GM21619 (cell line): Measurements from ENCODE around the gene ADAMTS9.

ENCODE experiments used
- ATAC-seq: cut with Tn5 transposase; IDR thresholded peaks from one replicate; pipeline ENCODE4 v1.9.1; 2021; ENCODE audit not compliant: unreplicated experiment

The ADAMTS9 gene

DNA sequence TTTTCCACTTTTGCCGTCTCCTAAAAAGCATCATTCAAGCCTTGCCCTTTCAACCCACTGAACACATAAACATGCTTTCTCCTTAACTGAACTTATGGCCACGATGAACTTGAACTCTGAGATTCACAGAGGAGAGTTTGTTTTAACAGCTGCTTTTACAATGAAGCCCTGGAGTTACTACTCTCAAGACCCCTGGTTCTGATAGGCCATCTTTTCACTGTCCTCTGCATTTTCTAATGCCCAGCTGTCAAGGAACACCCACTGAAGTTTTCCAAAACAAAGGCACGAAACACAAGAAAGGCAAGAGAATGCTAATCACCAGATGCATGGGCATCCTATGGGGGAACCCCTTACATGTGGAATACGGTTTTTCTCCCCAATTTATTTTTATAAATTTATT is 100.8 kb downstream of the ADAMTS9 start:
- no peak for ATAC-seq

DNA sequence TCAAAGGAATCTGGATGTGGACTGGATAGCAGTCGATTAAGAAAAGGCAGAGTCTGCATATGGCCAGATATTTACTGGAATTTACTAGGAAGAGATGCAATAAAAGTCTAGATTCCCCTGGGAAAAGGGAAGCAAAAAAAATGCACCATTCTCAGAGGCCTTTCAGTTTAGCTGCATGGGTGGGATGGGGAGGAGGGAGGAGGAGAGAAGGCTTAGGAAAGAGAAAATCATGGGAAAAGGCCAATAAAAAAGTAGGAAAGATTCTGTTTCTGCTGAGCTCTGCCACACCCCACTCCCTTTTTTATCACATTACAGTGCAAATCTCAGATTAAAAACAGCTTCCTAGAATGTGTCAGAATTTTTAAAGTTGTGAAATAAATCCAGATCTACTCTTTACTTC is 103.6 kb downstream of the ADAMTS9 start:
- ATAC-seq, result no peak

DNA sequence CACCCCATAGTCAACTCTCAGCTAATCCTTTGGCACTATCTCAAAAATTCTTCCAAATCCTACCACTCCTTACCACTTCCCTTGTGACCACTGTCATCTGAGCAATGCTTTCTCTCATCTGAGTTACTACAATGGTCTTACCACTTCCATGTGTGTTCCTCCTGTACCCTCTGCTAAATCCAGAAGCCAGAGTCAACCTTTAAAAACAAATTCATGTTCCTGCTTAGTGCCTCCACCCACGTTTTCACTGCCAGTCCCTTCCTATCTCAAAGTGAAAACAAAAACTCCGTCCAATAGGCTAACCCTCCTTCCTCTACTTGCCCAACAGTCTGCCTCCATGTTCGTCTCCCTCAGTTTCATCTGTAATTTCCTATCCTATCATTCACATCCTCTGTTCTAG is 109.0 kb downstream of the ADAMTS9 start:
- no peak for ATAC-seq

DNA sequence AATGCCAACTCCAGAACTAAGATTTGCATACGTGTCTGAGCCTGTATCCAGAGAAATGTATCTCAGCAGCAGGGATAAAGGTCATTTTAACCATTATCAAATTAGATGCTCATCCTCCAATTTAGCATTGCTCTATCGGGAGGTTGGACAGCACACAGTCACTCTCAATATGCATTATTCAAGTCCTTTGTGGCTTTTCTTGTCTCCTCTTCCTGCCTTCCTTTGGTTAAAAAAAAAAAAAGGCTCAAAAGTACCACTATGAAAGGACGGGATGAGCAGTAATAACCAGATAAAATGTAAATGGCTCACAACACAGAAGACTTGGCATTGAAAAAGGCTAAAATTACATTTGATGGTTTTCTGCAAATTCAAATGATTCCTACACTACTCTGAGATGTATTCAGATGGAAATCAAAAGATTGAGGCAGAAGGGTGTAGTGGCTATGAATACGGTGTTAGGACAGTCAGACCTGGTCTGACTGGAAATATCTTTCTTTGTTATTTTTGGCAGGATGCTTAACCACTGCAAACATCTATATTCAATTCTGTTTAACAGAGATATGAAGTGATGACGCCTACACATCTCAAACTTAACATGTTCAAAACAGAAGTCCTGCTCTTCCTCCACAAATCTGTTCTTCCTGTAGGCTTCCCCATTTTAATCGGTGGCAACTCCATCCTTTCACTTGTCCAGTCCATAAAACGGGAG is 109.6 kb downstream of the ADAMTS9 start:
- no peak for ATAC-seq

DNA sequence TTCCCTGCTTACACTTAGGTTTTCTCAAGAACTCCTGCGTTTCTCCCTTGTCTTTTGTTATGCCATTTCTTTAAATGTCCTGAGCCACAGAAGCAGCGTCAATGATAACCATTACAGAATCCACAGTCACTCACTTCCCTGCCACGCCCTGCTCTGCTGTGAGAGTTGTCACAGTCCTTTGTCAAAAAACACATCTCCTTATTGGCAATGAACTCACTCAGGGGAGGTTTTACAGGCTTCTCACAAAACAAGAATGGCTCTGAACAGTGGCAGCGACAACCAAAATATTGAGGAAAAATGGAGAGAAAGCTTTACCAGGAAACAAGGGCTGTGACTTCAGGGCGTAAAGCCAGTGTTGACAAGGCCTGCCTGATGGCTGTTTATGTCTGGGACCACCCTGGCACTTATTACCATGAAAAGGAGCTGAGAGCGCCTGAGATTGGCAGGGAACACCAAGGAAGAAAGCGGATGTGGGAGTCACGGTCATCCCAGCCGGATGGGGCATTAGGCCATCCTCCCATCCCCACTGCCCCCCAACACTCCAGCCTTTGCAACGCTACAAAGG is 111.5 kb downstream of the ADAMTS9 start:
- ATAC-seq, result no peak

DNA sequence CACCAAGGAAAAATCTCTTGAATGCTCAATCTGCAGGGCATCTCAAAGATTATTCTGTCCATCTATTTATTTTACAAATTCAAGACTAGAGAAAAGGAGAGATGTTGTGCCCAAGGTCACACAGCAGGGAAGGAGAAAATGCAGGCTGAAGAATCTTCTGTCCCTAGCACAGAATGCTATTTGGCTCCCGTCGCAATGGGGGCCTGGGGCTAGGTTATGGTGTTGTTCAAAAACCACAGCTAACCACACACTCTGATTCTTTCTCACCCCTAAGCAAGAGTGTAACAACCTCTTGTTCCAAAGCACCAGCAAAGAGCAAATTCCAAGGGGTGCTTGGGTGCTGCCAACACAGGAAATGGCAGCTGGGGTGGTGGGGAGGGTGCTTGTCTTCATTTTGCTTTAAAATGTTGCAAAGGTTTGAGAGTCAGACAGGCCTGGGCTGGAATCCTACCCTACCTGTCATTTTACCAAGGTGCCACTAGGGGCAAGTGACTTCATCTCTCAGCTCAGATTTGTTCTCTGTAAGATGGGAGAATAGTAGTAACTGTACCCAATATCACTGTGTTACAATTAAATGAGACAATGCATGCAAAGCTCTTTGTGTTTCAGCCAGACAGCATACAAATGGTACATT is 112.5 kb downstream of the ADAMTS9 start:
- ATAC-seq, result peak; percentile 89

DNA sequence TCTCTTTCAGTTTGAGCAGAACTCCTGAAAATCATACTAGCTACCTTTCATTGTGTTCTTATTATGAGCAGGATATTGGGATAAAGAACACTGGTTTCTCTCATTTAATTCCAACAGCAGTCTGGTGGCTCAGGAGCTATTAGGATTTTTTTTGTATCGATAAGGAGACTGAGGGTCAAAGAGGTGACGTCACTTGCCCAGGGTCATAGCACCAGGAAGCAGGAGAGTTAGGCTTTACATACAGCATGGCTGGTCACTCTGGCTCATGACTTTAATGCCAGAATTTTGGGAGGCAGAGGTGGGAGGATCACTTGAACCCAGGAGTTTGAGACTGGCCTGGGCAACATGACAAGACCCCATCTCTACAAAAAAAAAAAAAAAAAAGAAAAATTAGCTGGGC is 113.6 kb downstream of the ADAMTS9 start:
- no peak for ATAC-seq

DNA sequence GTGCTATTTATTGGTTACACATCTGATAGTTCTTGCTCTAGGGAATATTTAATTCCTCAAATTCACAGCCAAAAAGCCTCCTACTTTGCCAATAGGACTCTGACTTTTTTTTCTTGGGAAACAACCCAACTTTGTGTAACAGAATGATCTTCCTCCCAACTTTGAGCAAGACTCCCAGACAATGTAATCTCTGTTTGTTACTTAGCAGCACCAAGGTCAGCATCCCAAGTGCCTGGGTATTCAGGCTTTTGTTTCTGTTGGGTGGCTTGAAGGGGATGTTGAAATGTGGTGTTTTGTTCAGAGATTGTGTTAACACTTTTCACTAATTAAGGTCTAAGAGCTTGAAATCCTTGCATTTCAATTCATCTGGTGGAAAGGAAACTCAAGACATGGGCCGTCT is 115.8 kb downstream of the ADAMTS9 start:
- no peak for ATAC-seq

DNA sequence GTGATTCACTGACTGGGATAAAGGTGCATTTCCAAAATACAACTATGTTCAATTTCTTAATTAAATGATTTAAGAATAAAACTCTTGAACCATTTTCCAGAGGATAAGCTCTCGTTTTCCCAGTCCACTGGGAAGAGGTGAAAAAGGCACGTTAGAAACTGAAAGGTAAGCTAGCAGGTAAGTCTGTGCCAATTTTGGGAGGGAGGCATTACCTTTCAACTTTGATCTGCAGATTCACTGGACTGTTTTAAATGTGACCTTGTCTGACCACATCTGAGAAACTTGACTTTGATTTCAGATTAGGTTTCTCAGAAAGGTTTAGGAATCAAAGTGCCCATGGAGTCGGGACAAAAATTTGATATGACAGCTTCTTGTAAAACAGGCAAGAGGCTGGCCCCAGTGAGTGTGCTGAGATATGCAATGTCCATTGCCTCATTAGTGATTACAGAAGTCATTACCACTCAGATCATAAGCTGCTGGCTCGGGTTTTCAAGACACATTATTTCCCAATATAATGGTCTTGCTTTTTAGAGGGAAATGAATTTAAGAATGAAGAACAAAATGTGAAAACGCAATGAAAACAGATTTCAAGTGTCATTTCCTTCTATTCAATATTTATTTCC is 118.8 kb downstream of the ADAMTS9 start:
- no peak for ATAC-seq

DNA sequence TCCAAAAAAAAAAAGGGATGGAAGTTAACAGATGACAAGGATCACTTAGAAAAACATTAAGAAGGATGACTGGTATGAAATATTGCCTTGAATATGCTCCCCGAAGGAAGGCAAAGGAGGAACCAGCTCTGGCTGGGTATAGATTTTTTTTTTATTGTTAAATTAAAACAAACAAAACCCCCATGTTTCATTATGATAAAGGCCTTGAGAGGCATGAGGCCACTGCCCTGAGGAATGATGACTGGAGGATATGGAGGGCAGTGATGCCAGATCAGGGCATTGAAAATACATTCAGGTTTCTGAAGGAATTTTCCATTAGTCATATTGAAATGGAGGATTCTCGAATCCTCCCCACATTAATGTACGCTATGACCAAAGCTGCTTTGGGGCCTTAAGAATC is 120.9 kb downstream of the ADAMTS9 start:
- ATAC-seq, result no peak

DNA sequence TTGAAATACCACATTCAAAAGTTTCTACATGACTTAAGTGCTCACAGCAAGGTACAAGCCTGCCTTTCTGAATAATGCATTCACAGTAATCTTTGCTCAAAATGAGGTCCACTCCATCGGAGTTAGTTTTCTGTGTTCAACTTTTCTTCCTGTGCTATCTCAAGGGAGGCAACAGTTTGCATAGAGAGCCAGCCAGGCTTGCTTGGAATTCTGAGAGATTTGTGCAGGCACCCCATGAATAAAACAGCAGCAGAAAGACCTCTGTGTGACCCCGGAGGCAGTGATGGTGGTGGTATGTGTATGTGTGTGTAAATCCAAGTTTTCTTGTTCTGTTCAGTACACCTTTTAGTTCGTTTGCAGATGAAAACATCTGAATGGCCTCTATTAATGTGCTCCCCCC is 124.0 kb downstream of the ADAMTS9 start:
- no peak for ATAC-seq

DNA sequence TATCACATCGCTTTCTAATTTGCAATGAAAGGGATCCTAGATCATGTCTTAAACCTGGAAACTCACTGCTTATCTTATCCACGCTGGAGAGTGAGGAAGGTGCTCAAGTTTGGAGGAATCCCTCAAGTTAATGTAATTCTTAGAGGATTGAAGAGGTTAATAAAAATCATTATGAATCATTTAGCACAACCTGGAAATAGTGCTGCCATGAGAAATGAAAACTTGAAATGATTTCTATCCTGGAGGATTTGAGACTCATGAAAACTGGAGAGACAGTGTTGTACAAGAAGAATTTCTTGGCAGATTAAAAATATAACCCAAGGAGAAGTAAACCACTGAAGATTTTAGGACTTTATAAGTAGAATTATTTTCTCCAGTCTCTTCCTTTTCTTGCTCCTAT is 125.9 kb downstream of the ADAMTS9 start:
- no peak for ATAC-seq

DNA sequence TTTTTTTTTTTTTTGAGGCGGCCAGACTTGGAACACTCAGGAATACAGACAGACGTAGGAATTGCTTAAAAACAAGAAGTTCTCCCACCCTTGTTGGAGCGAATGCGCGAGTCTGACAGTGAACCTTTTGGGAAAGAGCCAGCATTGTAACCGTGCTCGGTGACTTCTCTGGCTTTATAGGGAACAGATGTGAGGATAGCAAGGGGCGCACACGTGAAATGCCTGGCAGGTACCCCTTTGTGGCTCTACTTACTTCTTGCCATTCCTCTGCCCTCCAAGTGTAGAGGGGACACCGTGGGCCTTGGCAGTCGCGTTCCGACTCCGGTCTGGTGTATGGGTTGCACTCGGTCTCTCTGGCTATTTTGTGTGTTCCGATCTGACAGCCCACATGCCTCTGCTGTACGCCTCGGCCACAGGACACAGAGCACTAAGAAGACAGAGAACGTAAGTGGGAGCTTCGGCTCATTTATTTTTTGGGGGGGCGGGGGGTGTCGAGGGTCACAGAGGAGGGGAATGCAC is 126.4 kb downstream of the ADAMTS9 start:
- no peak for ATAC-seq

DNA sequence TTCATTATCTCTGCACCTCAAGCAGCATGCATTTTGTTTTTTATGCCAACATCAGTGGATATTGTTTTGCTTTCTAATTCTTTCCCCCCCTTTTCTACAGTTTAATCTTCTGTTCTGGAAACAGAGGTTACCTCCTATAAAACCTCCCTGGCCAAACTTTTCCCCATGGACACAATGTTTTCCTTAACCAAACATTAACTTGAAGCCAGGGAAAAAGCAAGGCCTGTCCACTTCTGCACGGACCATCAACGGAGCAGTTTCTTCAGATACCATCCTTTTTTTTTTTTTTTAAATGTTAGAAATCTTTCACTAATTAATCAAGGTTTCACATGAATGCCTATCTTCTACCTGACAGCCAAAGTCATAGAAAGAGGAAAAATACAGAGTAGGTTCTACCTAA is 127.0 kb downstream of the ADAMTS9 start:
- no peak for ATAC-seq

DNA sequence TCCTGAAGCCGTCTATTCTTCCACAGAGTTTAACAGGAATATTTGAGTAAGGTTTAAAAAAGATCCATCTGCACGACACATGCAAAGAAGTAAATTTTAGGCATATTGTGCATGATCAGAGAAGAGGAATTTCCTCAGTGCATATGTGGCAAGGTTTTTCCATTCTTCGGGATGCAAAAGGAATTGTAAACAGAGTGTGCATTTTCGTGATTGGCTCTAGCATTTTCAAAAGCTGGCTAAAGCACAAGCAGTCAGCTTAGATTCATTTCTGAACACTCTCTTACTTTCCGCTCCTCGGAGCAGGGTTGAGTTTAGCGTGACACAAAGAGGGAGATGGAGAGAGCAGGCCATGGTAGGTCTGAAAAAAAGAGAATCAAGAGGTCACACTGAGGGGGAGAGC is 128.2 kb downstream of the ADAMTS9 start:
- no peak for ATAC-seq

DNA sequence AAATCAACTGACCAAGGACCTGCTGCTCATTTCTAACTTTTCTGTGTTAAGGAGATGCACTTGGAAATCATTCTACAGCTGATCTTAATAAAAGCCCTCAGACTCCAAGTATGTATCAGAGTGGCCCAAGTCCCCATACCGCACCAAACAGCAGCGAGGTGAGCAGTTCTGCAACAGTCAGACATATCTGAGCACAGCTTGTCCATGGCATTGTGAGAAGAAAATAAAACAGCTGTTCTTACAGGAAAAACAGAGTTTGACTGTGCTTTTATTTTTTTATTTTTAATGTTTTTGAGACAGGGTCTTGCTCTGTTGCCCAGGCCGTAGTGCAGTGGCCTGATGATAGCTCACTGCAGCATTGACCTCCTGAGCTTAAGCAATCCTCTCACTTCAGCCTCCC is 131.8 kb downstream of the ADAMTS9 start:
- ATAC-seq, result no peak

DNA sequence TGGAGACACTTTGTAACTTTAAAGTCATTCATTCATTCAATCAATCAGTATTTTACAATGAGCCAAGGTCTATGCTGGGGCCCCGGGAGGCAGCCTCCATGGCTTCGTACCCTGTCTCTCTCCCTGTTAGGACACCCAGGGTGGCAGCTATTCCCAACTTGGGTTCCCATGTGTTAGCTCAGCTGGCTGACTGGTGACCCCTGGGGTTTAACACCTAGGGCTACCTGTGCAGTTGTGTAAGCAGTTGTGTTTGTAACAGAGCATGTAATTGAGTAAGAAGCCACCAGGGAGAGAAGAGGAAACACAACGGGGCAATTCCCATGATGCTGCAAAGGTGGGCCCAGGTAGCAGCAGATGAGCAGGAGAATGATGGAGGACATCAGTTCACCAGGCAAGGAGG is 132.4 kb downstream of the ADAMTS9 start:
- ATAC-seq, result no peak

DNA sequence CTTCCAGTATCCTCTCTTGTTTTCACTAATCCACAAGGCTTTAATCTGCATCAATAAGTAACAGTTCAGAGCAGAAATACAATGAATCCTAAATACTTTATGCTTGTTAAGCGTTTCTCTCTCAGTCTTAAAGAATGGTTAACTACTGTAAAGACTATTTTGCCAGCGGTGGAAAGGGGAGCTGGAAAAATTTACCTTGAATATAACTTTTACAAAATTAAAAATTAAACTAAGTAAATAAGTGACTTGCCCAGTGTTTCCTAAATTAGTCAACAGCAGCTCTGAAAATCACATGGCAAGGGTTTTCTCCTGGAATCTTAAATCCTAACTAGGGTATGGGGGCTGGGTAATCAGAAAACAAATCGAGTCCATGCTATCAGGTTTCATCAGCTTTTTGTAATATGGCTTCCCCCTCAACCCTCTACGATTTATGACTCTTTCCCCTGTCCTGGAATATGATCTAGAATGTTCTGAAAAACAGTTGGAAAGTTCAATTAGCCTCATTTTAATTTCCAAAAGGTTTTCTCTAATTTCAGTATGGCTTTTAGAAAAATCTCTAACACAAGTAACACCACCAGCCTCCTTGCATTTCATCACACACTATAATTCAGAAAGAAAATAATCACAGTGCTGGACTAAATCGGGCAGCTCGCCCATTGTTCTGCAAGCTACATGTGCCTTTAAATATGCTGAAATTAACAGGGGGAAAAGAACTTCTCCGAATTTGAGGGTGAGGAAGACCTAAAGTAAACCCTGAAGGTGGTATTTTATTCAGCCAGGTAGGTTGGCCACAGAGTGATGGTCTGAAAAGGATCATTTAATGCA is 133.5 kb downstream of the ADAMTS9 start:
- no peak for ATAC-seq

DNA sequence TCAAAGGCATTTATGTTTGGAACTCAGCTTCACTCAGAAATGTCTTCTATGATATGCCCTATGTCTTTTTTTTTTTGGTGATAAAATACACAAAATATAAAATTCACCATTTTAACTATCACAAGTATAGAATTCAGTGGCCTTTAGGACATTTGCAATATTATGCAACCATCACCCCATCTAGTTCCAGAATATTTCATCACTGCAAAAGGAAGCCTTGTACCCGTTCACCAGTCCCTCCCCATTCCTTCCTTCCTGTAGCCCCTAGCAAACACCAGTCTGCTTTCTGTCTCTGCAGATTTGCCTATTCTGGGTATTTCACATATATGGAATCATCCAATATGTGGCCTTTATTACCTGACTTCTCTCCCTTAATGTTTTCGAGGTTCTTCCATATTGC is 134.8 kb downstream of the ADAMTS9 start:
- ATAC-seq, result no peak

DNA sequence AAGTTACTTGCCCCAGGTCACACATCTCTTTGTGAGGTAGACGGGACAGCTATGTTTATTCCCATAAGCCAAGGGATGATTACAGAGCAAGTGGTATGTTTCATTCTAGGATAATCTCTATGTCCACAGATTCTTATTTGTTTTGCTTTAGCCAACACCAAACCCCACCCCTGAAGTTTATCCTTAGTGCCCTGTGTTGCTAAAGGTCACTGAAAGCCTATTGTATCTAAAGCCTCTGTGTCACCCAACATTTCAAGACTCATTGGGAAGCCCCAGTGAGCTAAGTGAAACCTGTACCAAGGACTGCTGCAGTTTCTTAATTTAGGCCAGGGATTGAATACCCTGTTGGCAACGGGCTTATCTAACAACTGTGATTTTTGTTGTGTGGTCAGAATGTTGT is 135.6 kb downstream of the ADAMTS9 start:
- ATAC-seq, result no peak

DNA sequence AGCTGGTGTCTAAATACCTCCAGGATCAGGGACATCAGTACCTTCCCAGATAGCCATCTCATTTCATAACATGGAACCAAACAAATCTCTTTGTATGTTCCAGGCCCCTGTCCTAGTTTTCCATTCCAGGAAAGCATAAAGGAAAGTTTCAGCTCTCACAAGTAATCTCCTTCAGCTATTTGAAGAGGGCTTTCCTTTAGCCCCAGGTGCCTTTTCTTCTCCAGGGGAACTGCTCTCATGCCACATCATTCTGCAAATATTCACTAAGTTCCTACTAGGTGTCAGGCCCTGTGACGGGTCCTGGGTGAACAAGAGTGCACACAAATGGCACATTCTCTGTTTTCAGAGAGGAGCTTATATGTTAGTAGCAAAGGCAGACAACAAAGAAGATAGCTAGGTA is 136.1 kb downstream of the ADAMTS9 start:
- ATAC-seq, result no peak
